DOHH2 (cell line): ENCODE data around the gene ACYP2.

ENCODE experiments used
- H3F3A ChIP-seq: fragments of 200-600 bp; sonication (generic), shearing (Covaris generic); 2 replicates; pipeline ENCODE4 v1.6.0; 2016; ENCODE audit warnings: antibody characterized with exemption, mild to moderate bottlenecking; ENCODE audit not compliant: control insufficient read depth, insufficient read depth
- H3K27ac ChIP-seq: fragments of 200-600 bp; sonication (generic); 2 replicates; pipeline ENCODE4 v1.5.1; 2014; ENCODE audit warnings: low read depth, mild to moderate bottlenecking, low read length, moderate library complexity
- H3K27me3 ChIP-seq: fragments of 200-600 bp; sonication (generic); 2 replicates; pipeline ENCODE4 v1.6.1; 2014; ENCODE audit warnings: mild to moderate bottlenecking, low read length, mixed read lengths; ENCODE audit not compliant: control insufficient read depth
- H3K36me3 ChIP-seq: fragments of 200-600 bp; sonication (generic); 2 replicates; pipeline ENCODE4 v1.6.1; 2014; ENCODE audit warnings: mild to moderate bottlenecking, low read length, moderate library complexity, mixed read lengths; ENCODE audit not compliant: control insufficient read depth
- H3K4me1 ChIP-seq: fragments of 200-600 bp; sonication (generic); 2 replicates; pipeline ENCODE4 v1.6.1; 2014; ENCODE audit warnings: mild to moderate bottlenecking, low read length, mixed read lengths; ENCODE audit not compliant: control insufficient read depth
- H3K4me2 ChIP-seq: fragments of 200-600 bp; sonication (generic); 2 replicates; pipeline ENCODE4 v1.6.0; 2014; ENCODE audit warnings: mild to moderate bottlenecking, low read length, moderate library complexity
- H3K4me3 ChIP-seq: fragments of 200-600 bp; sonication (generic); 2 replicates; pipeline ENCODE4 v1.5.1; 2014; ENCODE audit warnings: mild to moderate bottlenecking, low read length, mixed read lengths
- H3K79me2 ChIP-seq: fragments of 200-600 bp; sonication (generic); 2 replicates; pipeline ENCODE4 v1.6.1; 2014; ENCODE audit warnings: mild to moderate bottlenecking, low read length, mixed read lengths; ENCODE audit not compliant: control insufficient read depth
- H3K9me2 ChIP-seq: fragments of 200-600 bp; sonication (generic); replicated peaks from 2 replicates; pipeline ENCODE4 v1.6.1; 2014; ENCODE audit warnings: mild to moderate bottlenecking, low read length, mixed read lengths; ENCODE audit not compliant: control insufficient read depth
- H3K9me3 ChIP-seq: fragments of 200-600 bp; sonication (generic); 2 replicates; pipeline ENCODE4 v1.6.1; 2014; ENCODE audit warnings: antibody characterized with exemption, low read length, mixed read lengths; ENCODE audit not compliant: control insufficient read depth, insufficient read depth
- H4K20me1 ChIP-seq: fragments of 200-600 bp; sonication (generic); 2 replicates; pipeline ENCODE4 v1.6.0; 2014; ENCODE audit warnings: low read depth, mild to moderate bottlenecking, antibody characterized with exemption, low read length, moderate library complexity; ENCODE audit not compliant: control insufficient read depth, insufficient read depth
- EZH2phosphoT487 ChIP-seq: fragments of 200-600 bp; sonication (generic); IDR thresholded peaks from 2 replicates; pipeline ENCODE4 v1.6.1; 2017; ENCODE audit warnings: borderline replicate concordance, mild to moderate bottlenecking, antibody characterized with exemption, low read length, moderate library complexity, mixed read lengths
- TF ChIP-seq, protein P1 (sequence below): fragments of 200-600 bp; sonication (generic); IDR thresholded peaks from one replicate; pipeline ENCODE4 v1.5.1; 2014; ENCODE audit warnings: antibody characterized with exemption, mild to moderate bottlenecking, low read depth, low read length; ENCODE audit not compliant: poor library complexity, severe bottlenecking

The ACYP2 gene

DNA sequence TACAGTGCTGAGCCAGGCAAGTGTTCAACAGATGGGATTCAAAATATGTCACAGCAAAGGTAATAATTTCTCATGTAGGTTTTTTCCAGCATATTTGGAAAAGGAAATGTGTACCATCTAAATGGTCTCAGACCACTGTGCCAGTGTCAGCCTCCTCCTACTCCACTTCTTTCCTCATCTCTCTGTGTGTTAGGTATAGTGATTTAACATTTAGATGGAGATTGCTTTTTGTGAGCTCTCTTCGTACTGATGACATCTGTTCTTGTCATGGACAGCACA is 221.5 kb downstream of the ACYP2 start:
- Histone ChIP-seq H3K4me3 (no peak overlapping the region), H4K20me1 (no peaks in the 10 kb centered on the region), H3K9me3 (no peaks in the 10 kb centered on the region)

DNA sequence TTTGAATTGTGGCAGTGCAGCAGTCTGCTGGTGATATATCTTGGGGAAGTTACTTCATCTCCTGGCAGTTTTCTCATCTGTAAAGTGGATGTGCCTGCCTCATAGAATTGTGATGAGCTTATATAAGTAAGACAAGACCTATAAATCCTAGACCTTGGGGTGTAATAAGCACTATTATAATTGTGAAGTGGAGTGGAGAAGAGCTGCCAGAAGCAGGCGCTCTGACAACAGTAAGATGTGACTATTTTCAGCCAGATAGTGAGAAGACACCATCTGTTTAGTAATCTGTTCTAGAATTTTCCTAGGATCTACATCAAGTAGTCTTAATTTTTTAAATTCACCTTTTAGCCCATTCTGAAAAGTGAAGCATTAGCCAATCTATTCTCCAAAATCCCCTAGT is 226.2 kb downstream of the ACYP2 start:
- no peak overlapping the region for H3K4me2 ChIP-seq
- H3K4me3 ChIP-seq: no peak overlapping the region
- no peaks in the 10 kb centered on the region for H3K36me3 ChIP-seq
- H3K79me2 ChIP-seq: no peaks in the 10 kb centered on the region
- no peaks in the 10 kb centered on the region for H4K20me1 ChIP-seq
- H3K27me3 ChIP-seq: no peaks in the 10 kb centered on the region
- no peaks in the 10 kb centered on the region for H3K4me1 ChIP-seq
- no peaks in the 10 kb centered on the region for H3K9me3 ChIP-seq
- TF ChIP-seq EZH2phosphoT487: no peak
- TF ChIP-seq, protein P1, sequence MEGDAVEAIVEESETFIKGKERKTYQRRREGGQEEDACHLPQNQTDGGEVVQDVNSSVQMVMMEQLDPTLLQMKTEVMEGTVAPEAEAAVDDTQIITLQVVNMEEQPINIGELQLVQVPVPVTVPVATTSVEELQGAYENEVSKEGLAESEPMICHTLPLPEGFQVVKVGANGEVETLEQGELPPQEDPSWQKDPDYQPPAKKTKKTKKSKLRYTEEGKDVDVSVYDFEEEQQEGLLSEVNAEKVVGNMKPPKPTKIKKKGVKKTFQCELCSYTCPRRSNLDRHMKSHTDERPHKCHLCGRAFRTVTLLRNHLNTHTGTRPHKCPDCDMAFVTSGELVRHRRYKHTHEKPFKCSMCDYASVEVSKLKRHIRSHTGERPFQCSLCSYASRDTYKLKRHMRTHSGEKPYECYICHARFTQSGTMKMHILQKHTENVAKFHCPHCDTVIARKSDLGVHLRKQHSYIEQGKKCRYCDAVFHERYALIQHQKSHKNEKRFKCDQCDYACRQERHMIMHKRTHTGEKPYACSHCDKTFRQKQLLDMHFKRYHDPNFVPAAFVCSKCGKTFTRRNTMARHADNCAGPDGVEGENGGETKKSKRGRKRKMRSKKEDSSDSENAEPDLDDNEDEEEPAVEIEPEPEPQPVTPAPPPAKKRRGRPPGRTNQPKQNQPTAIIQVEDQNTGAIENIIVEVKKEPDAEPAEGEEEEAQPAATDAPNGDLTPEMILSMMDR: peak; percentile 33
- no peaks in the 10 kb centered on the region for H3F3A ChIP-seq
- no peak overlapping the region for H3K27ac ChIP-seq
- no peaks in the 10 kb centered on the region for H3K9me2 ChIP-seq

More for the DNA sequence above, 221.5 kb downstream of the ACYP2 start:
- H3K27me3 ChIP-seq: no peaks in the 10 kb centered on the region
- no peaks in the 10 kb centered on the region for H3F3A ChIP-seq
- H3K79me2 ChIP-seq: no peaks in the 10 kb centered on the region
- no peaks in the 10 kb centered on the region for H3K36me3 ChIP-seq
- no peaks in the 10 kb centered on the region for H3K4me1 ChIP-seq
- no peak overlapping the region for H3K4me2 ChIP-seq
- H3K9me2 ChIP-seq: no peaks in the 10 kb centered on the region
- no peak for TF ChIP-seq EZH2phosphoT487
- TF ChIP-seq, protein P1: no peak
- H3K27ac ChIP-seq: no peak overlapping the region

DNA sequence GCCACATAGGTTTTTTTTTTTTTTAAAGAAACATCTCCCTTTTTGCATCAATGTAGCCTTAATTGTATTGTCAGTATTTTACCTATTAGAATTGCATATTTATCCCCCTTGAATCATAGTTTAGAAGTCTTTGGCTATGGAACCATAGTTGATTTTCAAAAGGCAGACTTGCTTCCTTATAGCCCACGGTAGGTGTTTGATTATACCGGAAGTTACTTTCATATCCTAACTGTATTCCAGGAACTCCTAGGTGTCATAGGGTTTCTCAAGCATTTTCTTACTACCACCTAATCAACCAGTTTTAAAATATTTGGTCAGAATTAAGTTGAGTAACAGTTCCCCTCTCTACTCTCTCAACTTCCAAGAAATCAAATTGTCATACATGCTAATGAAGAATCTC is 227.2 kb downstream of the ACYP2 start:
- Histone ChIP-seq H3F3A (no peaks in the 10 kb centered on the region), H3K36me3 (no peaks in the 10 kb centered on the region), H3K4me3 (no peak overlapping the region), H3K9me2 (no peaks in the 10 kb centered on the region), H3K4me1 (no peaks in the 10 kb centered on the region), H3K27me3 (no peaks in the 10 kb centered on the region), H3K79me2 (no peaks in the 10 kb centered on the region), H3K4me2 (no peak overlapping the region), H4K20me1 (no peaks in the 10 kb centered on the region), H3K9me3 (no peaks in the 10 kb centered on the region), H3K27ac (no peak overlapping the region)
- TF ChIP-seq, protein P1: no peak

DNA sequence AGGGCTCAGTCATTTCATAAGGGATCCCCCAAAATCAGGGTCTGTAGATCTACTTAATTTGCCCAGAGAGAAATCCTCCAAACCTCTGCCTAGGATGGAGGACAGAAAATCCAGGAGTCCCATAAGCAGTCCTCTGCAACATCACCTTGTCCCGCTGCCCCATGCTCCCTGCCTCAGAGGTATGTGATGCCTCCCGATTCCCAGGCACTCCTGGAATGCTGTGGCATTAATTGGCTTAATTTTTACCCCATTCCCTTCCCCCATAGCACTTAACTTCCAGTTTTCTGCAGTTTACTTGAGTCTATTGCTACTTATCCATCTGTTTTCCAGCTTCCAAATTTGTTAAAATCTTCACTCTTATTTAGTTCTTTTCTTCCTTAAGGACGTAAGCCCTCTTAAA is 232.2 kb downstream of the ACYP2 start:
- no peaks in the 10 kb centered on the region for H3K36me3 ChIP-seq
- H3K9me3 ChIP-seq: no peaks in the 10 kb centered on the region
- H3K27me3 ChIP-seq: no peaks in the 10 kb centered on the region
- H3K4me2 ChIP-seq: no peak overlapping the region
- H4K20me1 ChIP-seq: no peaks in the 10 kb centered on the region
- no peak overlapping the region for H3K27ac ChIP-seq
- no peak for TF ChIP-seq EZH2phosphoT487
- TF ChIP-seq, protein P1: no peak
- H3K79me2 ChIP-seq: no peaks in the 10 kb centered on the region
- no peaks in the 10 kb centered on the region for H3K9me2 ChIP-seq
- no peaks in the 10 kb centered on the region for H3F3A ChIP-seq
- no peaks in the 10 kb centered on the region for H3K4me1 ChIP-seq
- no peak overlapping the region for H3K4me3 ChIP-seq
